Measurements from ENCODE around the gene SETD3.

SETD3 gene

DNA sequence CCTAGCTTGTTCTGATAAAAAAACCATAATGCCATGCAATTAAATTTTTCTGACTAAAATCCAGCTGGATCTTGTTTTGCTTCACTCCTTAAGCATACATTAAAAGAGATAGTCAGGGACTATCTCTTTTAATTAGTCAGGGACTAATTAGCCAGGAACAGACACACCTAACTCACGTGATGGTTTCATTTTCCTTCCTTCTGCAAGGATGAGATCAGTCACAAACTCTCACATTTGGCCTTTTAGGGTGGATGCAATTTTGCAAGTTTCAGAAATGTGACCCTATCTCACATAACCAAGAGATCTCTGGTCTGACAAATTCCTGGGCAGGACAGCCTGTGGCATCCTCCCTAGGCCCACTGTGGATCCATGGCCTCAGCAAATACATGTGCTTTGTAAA lies 62.4 kb downstream of the SETD3 start:
- no peak for DNase-seq

DNA sequence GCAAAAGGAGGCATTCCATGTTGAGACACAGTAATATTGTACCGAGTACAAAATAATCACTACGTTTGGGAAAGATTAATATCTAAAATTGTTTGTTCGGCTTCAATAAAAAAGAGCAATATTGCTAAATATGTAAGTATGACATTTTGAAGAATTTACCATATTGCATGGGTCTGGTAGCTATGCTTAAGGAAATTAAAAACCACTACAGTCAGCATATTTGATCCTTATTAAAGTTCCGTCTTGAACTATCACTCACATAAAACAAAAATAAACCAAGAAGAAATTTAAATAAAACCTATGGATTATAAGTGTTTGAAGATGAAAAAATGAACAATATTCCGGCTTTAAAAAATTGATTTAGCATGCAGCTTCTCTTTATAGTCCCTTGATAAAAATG lies 63.8 kb downstream of the SETD3 start:
- DNase-seq, result no peak

DNA sequence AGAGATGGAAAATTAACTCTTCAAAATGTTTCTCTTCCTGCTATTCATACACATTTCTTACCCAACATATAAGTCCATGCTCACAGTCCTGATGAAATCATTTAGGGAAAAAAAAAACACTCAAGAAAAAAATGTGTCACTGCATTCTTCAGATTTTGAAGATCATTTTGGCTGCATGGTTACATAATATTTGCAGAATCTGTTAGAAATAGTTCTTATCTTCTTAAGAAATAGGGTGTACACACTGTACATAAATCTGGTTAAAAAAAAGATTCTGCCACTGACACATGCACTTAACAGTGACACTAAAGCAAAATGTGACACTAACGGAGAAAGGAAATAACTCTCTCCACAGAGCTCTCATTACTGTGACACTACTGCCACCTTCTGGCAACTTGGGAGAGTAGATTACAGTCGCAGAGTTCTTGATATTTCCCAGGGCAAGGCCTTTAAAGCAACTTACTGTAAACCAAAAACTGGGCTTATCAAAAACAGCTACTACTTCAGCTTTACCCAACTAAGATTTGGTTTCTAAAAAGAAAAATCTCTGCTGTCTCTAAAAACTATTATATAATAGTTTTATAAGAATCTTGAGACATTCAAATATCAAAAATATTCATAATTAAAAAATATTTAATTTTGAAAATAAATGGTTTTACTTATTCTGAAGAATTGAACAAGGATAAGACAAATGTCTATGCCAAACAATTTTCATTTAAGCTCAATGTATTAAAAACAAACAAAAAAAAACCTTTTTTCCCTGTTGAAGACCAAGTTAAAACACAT lies 65.0 kb downstream of the SETD3 start:
- DNase-seq, result peak; percentile 94

DNA sequence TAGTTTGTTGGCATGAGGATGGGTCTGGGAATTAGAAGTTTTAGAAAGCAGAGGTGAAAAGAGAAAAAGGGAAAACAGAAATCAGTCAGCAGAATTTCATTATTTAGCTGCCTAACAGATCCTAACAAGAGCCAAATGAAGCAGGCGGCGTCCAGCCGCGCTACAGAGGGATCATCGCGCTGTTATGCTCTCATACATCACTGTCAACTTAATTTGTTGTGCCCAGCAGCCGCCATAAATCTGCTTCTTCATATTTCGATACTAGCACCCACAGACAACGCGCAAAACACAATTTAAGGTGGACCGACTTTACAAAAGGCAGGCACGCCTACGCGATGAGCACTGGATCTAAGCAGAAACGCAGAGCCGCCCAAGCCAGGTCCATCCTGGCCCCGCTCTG lies 66.7 kb downstream of the SETD3 start:
- peak; percentile 84 for DNase-seq

DNA sequence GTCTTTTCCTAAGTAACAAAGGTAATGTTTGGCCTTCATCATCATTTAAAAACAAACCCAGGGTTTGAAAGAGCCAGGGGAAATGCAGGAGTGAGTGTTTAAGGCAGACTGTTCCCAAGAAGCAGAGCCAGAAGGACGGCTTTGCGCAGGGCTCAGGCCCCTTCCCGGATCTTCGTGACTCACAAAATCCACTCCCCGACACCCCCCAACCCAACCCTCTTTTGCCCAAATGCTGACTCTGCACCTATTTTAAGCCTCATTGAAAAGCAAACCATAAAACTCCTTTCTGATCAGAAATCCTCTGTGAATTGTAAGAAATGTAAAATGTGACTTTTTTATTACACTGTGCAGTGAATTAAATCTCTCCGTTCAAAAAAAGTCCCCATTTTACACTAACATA lies 67.5 kb downstream of the SETD3 start:
- DNase-seq, result peak; percentile 79

DNA sequence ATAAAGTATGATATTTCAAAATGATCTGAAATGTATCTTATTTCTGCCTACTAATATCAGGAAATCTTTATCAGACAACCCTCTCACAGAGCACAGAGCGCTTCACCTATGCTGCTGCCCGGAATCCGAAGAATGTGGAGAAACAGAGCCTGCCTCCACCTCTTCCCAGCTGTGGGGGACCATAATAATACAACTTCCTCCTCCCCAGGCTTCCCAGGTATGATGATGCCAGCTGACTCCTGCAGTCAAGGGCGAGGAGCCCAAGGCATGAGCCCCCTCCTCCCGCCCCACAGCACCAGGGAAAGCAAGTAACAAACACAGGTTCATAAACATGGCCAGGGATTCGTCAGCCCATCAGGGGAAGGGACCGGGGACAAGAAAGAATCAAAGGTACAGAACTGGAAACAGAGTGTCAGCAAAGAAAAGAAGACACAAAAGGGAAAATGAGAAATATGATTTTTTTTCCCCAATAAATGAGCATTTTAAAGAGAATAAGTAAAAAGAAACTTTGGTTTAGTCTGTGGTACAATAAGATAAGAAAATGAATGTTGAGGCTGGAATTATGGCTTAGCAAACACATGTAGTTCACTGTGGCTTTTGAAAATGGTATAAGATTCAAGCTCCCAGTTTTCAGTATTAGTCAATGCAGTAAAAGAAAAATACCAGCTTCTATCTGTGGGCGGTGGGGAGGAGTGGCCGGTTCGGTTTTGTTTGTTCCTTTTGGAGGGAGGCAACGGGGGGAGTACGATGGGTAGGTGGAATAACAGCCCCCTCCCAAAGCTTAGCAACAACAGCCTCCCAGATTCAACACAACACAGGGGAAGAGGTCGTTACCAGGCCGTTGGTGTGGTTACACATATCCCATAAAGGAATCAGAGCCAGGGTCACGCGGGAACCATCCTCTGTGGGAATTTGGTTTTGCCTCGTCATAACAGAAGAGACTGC lies 68.3 kb downstream of the SETD3 start:
- DNase-seq, result peak; percentile 60

DNA sequence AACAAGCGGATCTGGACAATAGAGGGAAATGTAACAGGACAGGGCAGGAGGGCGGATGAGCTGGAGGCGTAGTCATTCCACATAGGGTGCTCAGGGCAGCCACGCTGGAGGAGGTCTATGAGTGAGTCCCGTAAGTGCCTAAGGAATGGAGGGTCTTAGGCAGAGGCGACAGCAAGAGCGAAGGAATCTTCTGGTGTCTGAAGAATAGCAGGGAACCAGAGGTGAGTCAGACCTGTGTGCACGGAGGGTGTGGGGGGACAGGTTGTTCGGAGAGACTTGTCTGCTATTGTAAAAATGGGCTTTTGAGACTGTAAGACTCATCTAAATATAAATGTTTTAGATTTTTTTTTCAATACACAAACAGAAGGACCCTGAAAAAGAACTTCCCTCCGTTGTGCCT lies 70.6 kb downstream of the SETD3 start:
- no peak for DNase-seq

DNA sequence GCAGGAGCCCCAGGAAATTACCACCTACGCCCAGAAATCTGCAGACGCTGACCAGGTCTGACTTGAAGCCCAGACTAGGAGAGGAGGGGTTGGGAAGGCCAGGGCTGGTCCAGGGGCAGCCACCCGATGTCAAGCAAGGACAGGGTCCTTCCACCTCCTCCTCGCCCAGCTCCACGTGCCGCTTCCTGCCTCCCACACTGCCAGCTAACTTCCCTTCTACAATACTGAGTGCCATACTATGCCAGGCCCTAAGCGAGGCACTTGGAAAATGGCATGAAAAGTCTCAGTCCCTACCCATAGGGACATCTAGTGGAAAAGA lies 71.7 kb downstream of the SETD3 start:
- DNase-seq, result no peak

DNA sequence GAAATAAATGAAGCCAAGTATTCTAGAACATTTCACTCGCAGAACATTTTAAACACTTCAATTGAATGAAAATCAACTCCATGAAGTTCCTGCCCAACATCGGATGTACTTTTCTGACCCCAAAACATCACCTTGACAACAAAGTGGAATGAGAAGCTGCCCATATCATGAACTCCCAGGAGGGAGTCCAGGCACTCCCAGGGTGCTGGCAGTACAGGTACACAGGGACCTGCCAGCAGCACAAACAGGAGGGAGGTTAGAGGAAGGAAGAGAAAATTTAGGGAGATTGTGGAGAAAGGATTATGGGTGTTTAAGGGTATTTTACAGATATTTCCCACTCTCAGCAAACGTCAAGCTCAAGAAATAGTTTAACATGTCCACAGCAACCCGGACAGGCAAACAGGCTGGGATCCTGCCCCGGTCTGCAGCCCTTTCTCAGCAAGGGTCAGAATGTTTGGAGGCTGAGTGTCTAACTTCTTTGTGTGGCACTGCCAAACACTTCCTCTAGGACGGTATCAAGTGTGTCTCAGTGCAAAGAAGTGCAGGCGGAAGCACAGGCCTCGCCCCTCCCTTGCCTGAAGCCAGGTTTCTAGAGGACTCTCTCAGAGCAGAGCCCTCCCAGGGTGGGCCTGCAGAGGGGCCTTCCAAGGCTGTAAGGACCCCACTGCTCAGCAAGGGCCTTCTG lies 72.2 kb downstream of the SETD3 start:
- DNase-seq, result no peak

DNA sequence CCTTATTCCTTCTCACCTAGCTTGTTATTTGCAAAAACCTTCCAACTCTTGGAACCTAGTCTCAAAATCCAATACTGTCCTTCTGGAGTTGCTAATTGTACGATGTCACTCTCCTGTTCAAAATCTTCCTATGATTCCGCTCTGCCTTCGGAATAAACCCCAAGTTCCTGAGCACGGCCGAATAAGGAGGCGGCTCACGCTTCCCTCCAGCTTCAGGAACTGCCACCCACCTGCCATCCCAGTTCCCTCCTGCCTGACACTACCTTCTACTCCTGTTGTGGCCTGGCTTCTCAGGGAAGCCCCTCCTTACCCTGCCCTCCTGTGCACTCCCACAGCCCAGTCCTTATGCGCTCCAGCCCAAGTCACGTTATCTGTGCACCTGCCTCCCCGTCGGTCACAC lies 73.2 kb downstream of the SETD3 start:
- no peak for DNase-seq

DNA sequence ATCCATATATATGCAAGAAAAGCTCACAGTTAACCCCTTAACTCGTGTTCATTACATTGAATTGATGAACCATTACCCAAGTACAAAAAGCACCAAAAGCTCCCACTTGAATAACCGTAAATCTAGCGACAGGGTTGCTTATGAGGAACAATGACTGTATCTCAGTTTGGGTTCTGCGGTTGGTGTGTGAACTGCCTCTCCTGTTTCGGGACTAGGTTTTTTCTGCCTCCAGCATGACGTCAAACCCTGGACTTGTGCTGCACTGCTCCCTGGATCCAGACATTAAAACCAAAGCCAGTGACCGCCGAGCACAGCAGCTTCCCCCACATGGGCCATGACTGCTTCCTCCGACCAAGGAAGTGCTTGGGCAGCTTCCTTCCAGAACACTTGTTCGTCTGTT lies 77.7 kb downstream of the SETD3 start:
- no peak for DNase-seq

DNA sequence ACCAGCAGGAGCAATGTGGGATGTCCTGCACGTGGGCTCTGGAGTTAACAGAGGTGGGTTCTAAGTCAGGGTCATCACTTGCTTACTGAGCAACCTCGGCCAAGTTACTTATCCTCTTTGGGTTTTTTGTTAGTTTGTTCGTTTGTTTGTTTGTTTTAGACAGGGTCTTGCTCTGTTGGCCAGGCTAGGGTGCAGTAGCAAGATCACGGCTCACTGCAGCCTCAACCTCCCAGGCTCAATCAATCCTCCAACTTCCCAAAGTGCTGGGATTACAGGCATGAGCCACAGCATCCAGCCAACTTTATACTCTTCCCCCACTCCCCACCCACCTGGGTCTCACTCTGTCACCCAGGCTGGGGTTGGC lies 78.4 kb downstream of the SETD3 start:
- no peak for DNase-seq

DNA sequence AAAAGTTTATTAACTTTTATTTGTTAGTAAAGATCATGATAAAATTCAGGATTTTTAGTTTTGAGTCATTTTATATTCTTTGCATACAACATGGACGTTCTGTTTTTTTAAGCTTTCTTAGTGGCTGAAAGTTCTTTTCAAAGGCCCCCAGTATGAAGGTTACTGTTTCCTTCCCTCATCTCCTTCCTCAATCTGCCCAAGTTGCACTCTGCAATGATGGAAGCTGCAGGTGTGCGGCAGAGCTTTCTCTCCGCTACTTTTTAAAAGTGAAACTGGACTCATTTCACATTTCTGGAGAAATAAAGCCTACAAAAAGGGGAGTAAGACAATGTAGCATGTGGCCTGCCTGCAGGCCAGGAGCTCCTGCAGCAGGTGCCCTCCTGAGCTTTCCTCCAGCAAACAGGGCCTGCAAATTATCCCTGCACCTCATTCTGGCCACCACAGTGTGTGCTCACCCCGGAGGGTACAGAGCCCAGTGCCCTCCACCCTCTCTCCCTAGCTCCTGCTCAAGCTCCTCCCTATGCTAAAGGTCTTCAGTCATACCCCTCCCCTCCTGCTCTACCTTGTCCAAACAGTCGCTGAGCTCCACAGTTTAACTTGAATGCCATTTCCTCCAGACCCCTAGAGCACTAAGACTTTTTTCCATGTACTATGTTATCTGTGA lies 78.9 kb downstream of the SETD3 start:
- no peak for DNase-seq

DNA sequence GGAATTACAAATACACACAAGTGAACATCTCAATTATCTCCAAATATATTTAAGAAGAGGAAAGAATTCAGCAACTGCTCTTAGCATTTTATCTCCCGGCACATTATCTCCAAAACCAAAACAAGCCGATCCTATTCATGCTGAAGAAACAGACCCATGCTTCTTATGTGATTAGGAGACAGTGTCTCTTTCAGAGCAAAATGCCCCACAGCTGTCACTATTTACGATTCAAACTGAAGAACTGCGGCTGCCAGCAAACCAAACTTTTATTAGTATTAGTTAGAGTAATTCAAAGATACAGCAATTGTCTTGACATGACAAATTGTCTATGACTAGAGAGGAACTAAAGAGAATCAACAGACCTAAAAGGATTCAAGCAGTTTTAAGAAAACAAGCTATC lies 79.4 kb downstream of the SETD3 start:
- DNase-seq, result no peak

DNA sequence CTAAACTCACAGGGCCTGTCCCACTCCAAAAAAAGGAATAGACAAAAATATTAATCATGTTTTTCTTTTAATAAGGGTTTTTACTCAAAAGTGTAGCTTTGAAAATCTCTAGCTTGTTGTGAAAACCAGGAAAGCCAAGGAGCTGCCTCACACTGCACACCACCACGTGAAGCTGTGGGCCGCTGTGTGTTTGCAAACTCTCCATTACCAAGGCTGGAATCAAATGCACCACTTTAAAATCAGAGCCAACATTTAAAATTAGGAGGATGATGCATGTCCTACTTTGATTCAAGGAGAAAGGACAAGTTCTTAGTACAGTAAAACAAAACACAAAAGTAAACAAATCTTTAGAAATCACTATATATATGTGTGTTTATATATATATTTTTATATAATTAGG lies 83.0 kb downstream of the SETD3 start:
- no peak for DNase-seq

DNA sequence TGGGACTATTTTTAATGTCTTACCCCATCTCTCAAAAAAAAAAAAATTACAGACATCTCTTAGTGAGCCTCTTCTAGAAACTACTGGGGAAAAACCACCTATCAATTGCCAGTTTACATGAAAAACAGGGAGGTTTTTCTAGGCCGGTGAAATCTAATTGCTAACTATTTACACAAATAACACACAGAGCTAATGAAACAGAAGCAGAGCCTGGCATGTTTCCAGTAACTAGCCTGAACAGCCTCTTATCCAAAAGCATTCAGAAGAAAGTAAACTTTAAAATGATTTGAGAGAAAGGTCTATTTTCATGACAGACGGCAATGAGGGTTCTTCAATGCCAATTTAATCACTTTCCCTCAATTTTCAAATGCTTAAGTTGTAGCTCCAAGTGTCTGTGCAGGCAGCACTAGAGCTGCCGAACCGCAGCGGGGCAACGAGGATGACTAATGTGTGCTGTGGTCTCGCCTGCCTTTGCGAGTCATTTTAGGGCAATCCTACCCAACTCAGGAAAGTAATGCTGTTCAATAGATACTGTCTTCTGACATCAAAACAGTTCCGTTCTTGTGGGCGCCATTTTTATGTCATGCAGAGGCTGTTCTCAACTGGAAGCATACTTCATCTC lies 84.6 kb downstream of the SETD3 start:
- DNase-seq, result no peak

DNA sequence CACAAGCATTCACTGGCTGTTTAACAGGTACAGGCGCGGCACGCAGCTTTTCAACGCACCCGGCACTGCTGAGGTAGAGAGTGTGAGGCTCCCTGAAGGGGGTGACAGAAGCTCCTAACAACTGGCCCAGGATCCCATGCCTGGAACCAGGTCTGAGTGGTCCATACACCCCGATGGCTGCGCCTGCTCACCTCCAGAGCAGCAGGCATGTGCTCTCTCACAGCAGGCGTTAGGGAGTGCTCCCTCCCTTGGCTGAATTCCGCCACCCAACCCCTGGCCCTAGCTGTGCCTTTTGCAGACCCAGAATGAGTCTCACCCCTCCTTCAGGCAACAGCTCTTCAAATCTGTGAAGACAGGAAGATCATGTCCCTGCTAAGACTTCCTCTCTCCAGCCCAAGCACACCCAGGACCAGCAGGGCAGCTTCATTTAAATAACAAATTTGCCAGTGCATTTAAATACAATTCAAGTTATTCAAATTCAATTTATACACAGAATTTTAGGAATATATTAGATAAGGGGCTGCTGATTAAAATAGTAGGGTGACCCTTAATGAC lies 86.0 kb downstream of the SETD3 start:
- no peak for DNase-seq

DNA sequence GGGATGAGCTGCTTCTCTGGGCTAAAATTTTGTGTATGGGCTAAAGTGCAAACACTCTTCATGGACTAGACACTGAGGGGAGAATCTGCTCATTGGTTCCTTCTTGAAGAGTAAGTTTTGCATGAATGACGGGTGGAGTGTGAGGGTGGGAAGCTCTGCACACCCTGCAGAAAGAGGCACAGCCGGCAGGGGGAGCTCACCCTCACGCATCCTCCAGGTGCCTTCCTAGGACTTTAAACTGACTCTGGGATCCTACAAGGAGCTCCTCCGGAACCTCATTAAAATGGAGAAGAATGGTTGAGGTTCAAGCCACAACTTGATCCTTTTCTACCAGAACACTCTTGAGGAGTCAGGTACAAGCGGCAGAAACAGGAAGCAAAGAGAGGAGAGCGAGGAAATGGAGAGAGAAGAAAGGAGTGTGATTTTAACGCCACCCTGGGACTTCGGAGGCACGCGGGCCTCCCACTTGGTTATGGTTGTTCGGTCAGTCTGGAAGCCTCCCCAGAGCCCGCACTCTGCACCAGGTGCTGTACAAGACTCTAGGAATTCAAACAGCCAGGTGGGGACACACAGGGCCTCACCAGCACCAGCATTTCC lies 87.5 kb downstream of the SETD3 start:
- DNase-seq, result peak; percentile 65

DNA sequence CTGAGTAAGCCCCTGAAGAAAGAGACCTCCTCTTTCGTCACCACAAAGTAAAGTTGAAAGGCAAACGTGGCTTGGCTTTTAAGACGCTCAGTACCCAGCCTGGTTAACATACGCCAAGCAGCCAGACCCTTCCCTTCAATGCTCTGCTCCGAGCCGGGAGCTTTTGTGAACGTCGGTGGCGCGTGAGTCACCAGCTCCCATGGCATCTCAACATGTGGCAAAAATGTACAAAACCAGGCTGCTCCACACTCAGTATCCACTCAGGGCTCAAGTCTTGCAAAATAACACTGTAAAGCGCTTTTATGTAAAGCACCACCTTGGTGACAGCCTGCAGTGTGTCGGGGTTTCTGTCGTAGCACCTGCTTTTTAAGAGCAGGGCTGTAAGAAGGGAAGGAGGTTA lies 89.0 kb downstream of the SETD3 start:
- DNase-seq, result no peak

DNA sequence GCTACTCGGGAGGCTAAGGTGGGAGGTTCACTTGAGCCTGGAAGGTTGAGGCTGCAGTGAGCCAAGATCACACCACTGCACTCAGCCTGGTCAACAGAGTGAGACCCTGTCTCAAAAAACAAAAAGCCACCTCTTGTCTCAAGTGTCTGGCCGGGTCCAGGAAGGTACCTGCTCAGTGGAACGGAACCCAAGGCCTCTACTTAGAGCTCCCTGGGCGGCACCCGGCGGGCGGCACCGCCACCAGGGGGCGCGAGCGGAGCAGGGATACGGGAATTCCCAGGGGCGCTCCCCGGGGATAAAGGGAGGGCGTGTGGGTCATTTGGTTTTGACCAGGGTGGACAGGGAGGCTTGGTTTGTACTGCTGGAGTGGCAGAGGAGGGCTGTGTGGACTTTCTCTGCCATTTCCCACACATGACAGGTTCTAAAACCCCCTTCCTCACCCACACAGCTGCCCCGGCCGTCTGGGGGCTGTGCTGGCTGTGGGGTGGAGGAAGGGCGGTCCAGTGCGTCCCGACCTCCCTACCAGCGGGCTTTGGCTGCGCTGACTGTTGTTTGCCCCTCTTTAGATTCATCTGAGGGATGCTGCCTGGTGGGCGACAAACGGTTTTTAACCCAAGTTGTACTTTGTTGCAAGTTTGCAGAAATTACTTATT lies 91.4 kb downstream of the SETD3 start:
- peak; percentile 81 for DNase-seq

DNA sequence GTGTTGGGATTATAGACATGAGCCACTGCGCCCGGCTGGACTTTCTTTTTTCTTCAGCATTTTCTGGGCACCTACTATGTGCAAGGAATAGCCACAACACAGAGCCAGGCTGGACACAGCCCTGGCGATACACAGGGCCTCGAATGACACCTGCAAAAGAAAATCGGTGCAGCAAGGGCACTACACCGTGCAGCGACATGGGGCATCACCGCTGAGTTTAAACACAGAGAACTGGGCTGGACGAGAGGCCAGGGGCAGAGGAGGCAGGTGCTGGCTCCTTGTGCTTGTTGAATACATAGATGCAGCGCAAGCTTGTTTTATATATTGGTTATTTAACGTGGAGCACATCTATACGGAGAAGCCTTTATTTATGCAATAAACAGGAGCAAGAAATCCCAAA lies 92.4 kb downstream of the SETD3 start:
- no peak for DNase-seq

DNA sequence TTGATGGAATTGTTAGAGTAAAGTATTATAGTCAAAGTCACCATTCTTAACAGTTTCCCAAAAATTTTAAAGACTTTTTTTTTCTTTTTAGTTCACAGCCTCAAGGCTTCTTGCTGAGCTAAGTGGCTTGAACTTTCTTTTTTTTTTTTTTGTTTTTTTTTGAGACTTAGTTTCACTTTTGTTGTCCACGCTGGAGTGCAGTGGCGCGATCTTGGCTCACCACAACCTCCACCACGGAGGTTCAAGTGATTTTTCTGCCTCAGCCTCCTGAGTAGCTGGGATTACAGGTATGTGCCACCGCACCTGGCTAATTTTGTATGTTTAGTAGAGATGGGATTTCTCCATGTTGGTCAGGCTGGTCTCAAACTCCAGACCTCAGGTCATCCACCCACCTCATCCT lies 92.8 kb downstream of the SETD3 start:
- DNase-seq, result no peak
